HepG2 (cell line): Measurements from ENCODE around the gene GJC2. TPM values are rescaled to one million over a fixed set of nuclear protein-coding genes. Genes with fewer than 3 reads are reported as not detected.

Experiments
- ATAC-seq: fragments of 200-7000 bp; cut with Tn5 transposase; 3 replicates; pipeline ENCODE4 v1.9.1; 2020; ENCODE audit warnings: mild to moderate bottlenecking, moderate library complexity
- BruUV-seq: library from RNA; stranded (reverse); fragments of 400-500 nt; replicated peaks from 2 replicates; lab custom pipeline; 2021; lab: Mats Ljungman, UMichigan
- CTCF ChIA-PET: fragments of 300-600 bp; formaldehyde crosslinking; extraction: SDS; loops from one replicate; lab custom pipeline; 2021; ENCODE audit warnings: low total read pairs, inconsistent platforms, low intra/inter-chr PET ratio; lab: Yijun Ruan, JAX
- POLR2A ChIA-PET: fragments of 350-600 bp; sonication (Branson Sonifier 250); formaldehyde crosslinking; loops from one replicate; lab custom pipeline; 2020; ENCODE audit warnings: antibody characterized with exemption, inconsistent platforms; lab: Yijun Ruan, JAX
- DNase-seq: peaks from one replicate; pipeline ENCODE4 v3.0.0-alpha.2; 2015; ENCODE audit warnings: low spot score
- FAIRE-seq: peaks from 3 replicates; lab custom pipeline; 2011; peaks lifted over from hg19 to GRCh38; lab: Jason Lieb, UNC
- H2AFZ ChIP-seq: one replicate; pipeline ENCODE4 v1.6.1; 2011; ENCODE audit warnings: low read length, inconsistent platforms
- H3K27ac ChIP-seq: fragments of 300-600 bp; 3 replicates; pipeline ENCODE4 v1.8.0; 2011; ENCODE audit warnings: mixed run types, mild to moderate bottlenecking, mixed read lengths, low read length, inconsistent platforms; ENCODE audit not compliant: insufficient read depth; ENCODE audit errors: extremely low read length
- H3K27me3 ChIP-seq, 2 experiments: fragments of 200-600 bp in 1 of 2; 2 replicates in 1 of 2; 3 replicates in 1 of 2; pipeline versions ENCODE4 v1.6.0 to v1.8.0; 2011; ENCODE audit warnings: low read length in 2 of 2, mild to moderate bottlenecking in 2 of 2, moderate library complexity in 2 of 2, inconsistent platforms in 1 of 2; ENCODE audit not compliant: insufficient read depth in 2 of 2, control insufficient read depth in 1 of 2
- H3K36me3 ChIP-seq, 2 experiments: fragments of 200-600 bp in 1 of 2; replicated peaks in 1 of 2; 2 replicates in 1 of 2; 3 replicates in 1 of 2; pipeline versions ENCODE4 v1.5.1 to v1.8.0; 2011; ENCODE audit warnings: low read length in 2 of 2, inconsistent platforms in 1 of 2; ENCODE audit not compliant: insufficient read depth in 2 of 2, control insufficient read depth in 1 of 2
- H3K4me1 ChIP-seq: 2 replicates; pipeline ENCODE4 v1.5.1; 2012; ENCODE audit warnings: low read length, inconsistent platforms; ENCODE audit not compliant: insufficient read depth
- H3K4me2 ChIP-seq: 2 replicates; pipeline ENCODE4 v1.6.0; 2011; ENCODE audit warnings: low read depth, low read length, inconsistent platforms
- H3K4me3 ChIP-seq, 3 experiments: fragments of 200-600 bp in 1 of 3; sonication (generic), shearing (Covaris generic) in 1 of 3; replicated peaks in 1 of 3; 2 replicates each; pipeline ENCODE4 v1.5.1; 2011 to 2016; ENCODE audit warnings: low read length in 3 of 3, inconsistent platforms in 2 of 3, low read depth in 2 of 3, mild to moderate bottlenecking in 2 of 3, control low read depth in 1 of 3, mixed read lengths in 1 of 3; ENCODE audit not compliant: insufficient read depth in 1 of 3
- H3K79me2 ChIP-seq: one replicate; pipeline ENCODE4 v1.6.1; 2011; ENCODE audit warnings: low read length, inconsistent platforms; ENCODE audit not compliant: insufficient read depth
- H3K9ac ChIP-seq: 2 replicates; pipeline ENCODE4 v1.6.0; 2011; ENCODE audit warnings: mild to moderate bottlenecking, low read depth, low read length, inconsistent platforms; ENCODE audit not compliant: insufficient read depth
- H3K9me3 ChIP-seq: 2 replicates; pipeline ENCODE4 v1.5.1; 2012; ENCODE audit warnings: mild to moderate bottlenecking, low read length
- H4K20me1 ChIP-seq: 2 replicates; pipeline ENCODE4 v1.6.0; 2011; ENCODE audit warnings: inconsistent platforms, mild to moderate bottlenecking, low read length, moderate library complexity; ENCODE audit not compliant: insufficient read depth
- ARID3A ChIP-seq: IDR thresholded peaks from 2 replicates; pipeline ENCODE4 v1.6.1; 2012; ENCODE audit warnings: low read depth, low read length, improper control_type of control experiment
- IKZF5 ChIP-seq: IDR thresholded peaks from 2 replicates; pipeline ENCODE4 v1.6.1; 2018; ENCODE audit warnings: missing genetic modification reagents, mild to moderate bottlenecking, missing compliant biosample characterization
- MBNL3 ChIP-seq: fragments of 250-450 bp; sonication (Bioruptor Pico); conservative IDR thresholded peaks from 2 replicates; pipeline ENCODE4 v1.8.0; 2022; ENCODE audit warnings: mild to moderate bottlenecking, inconsistent platforms
- NBN ChIP-seq: fragments of 450-650 bp; conservative IDR thresholded peaks from 2 replicates; pipeline ENCODE4 v1.6.1; 2017
- NFE2 ChIP-seq: sonication (generic); formaldehyde crosslinking; IDR thresholded peaks from 2 replicates; pipeline ENCODE4 v1.4.0; 2020; ENCODE audit warnings: missing genetic modification reagents
- NR2F6 ChIP-seq, 2 experiments: IDR thresholded peaks; 2 replicates each; pipeline ENCODE4 v1.6.1; 2016; ENCODE audit warnings: antibody characterized with exemption in 1 of 2, mild to moderate bottlenecking in 1 of 2
- PBX2 ChIP-seq: IDR thresholded peaks from 2 replicates; pipeline ENCODE4 v1.6.1; 2016; ENCODE audit warnings: control low read depth
- RELA ChIP-seq: sonication (generic); formaldehyde crosslinking; IDR thresholded peaks from 2 replicates; pipeline ENCODE4 v1.4.0; 2020; ENCODE audit warnings: missing genetic modification reagents
- ZBTB34 ChIP-seq: sonication (generic); formaldehyde crosslinking; IDR thresholded peaks from 2 replicates; pipeline ENCODE4 v1.8.0; 2022; ENCODE audit warnings: mild to moderate bottlenecking, missing genetic modification reagents
- ZKSCAN5 ChIP-seq: sonication (generic); formaldehyde crosslinking; IDR thresholded peaks from 2 replicates; pipeline ENCODE4 v1.5.1; 2020; ENCODE audit warnings: mild to moderate bottlenecking, missing genetic modification reagents
- ZNF557 ChIP-seq: sonication (generic); formaldehyde crosslinking; IDR thresholded peaks from 2 replicates; pipeline ENCODE4 v1.4.0; 2020; ENCODE audit warnings: missing genetic modification reagents
- ZNF580 ChIP-seq: IDR thresholded peaks from 2 replicates; pipeline ENCODE4 v1.6.1; 2016; ENCODE audit warnings: low read depth, borderline replicate concordance
- WGBS: methylation state at CpG from one replicate; pipeline ENCODE4 v1.1.6; 2017; ENCODE audit warnings: low lambda C conversion rate; 5-methylcytosine and 5-hydroxymethylcytosine counted together
- in situ Hi-C: cut with HindIII; loops from 2 replicates; pipeline ENCODE4 v1.10.0; 2017; ENCODE audit warnings: low pct_unique_long_range_greater_than_20kb; ENCODE audit not compliant: extremely low pct_ligation_motif_present
- intact Hi-C: fragments of 100-400 bp; cut with micrococcal nuclease; formaldehyde crosslinking; loops from one replicate; pipeline ENCODE4 v1.10.0; 2022; ENCODE audit not compliant: unreplicated experiment
- polyA plus RNA-seq, 8 experiments: library from polyadenylated mRNA; depleted of rRNA in 3 of 8; stranded (reverse) in 7 of 8; unstranded in 1 of 8; fragments of >200 nt; fragmentation: Illumina TruSeq in 4 of 8; extraction: Trizol in 4 of 8; gene quantifications; 2 replicates each; pipeline versions ENCODE4 v1.2.1 to v1.2.3, GENCODE V29; 2011 to 2016; ENCODE audit warnings: low read depth in 4 of 8, missing spikeins in 1 of 8, mixed read lengths in 1 of 8; ENCODE audit not compliant: insufficient read depth in 1 of 8
- total RNA-seq, 5 experiments: library from RNA; depleted of rRNA; stranded (reverse); fragments of >200 nt; fragmentation: Illumina TruSeq; extraction: Trizol; gene quantifications; 2 replicates each; pipeline ENCODE4 v1.2.3, GENCODE V29; 2016; ENCODE audit warnings: low read depth in 1 of 5
- TF ChIP-seq, protein P1 (sequence below): IDR thresholded peaks from 2 replicates; pipeline ENCODE4 v1.6.1; 2016; ENCODE audit warnings: missing genetic modification reagents, missing compliant biosample characterization

The GJC2 gene
- total and polyA plus RNA-seq, 2 of the 13 experiments (the other 11 are each of a cell fraction or from before 2014, with no cell fraction given), result 1.6 to 3.8 TPM

DNA sequence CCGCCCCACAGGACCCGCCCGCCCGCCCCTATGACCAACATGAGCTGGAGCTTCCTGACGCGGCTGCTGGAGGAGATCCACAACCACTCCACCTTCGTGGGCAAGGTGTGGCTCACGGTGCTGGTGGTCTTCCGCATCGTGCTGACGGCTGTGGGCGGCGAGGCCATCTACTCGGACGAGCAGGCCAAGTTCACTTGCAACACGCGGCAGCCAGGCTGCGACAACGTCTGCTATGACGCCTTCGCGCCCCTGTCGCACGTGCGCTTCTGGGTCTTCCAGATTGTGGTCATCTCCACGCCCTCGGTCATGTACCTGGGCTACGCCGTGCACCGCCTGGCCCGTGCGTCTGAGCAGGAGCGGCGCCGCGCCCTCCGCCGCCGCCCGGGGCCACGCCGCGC is 8.0 kb downstream of the GJC2 start:
- no TSS peak for BruUV-seq
- no peak overlapping the region for H3K27ac ChIP-seq
- POLR2A ChIA-PET, result interaction anchor here (1.4 kb wide), 1 partner anchor 8 kb away, joined by 8 read pairs; the partner anchor contains the start of gene IBA57
- no peak for ATAC-seq
- H3K4me3 ChIP-seq, result no peak overlapping the region
- H4K20me1 ChIP-seq, result peaks cover 3% of the 10 kb centered on the region; the same call in 1 of the 2 replicates
- no peaks in the 10 kb centered on the region; a peak in 1 of 5 replicates for H3K27me3 ChIP-seq
- no peak overlapping the region for H3K4me2 ChIP-seq
- 95% methylated on average over 38 of the region's 43 CpGs for WGBS
- H3K36me3 ChIP-seq, result no peaks in the 10 kb centered on the region
- TF ChIP-seq ZNF557 (CRISPR knock-in tag), result no peak
- TF ChIP-seq ZKSCAN5 (CRISPR knock-in tag), result no peak
- TF ChIP-seq NBN, result no peak
- no peak for TF ChIP-seq NFE2 (CRISPR knock-in tag)
- TF ChIP-seq ZBTB34, result no peak
- no peak for TF ChIP-seq IKZF5 (CRISPR knock-in tag)
- no peak for TF ChIP-seq MBNL3 (CRISPR knock-in tag)
- TF ChIP-seq ZNF580 (CRISPR knock-in tag), result no peak
- no peak for TF ChIP-seq NR2F6 (IDR thresholded peaks at IDR 0.05)
- no peak for TF ChIP-seq NR2F6 (CRISPR knock-in tag; IDR thresholded peaks at IDR 0.05)
- TF ChIP-seq ARID3A, result no peak
- TF ChIP-seq, protein P1, sequence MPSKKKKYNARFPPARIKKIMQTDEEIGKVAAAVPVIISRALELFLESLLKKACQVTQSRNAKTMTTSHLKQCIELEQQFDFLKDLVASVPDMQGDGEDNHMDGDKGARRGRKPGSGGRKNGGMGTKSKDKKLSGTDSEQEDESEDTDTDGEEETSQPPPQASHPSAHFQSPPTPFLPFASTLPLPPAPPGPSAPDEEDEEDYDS (CRISPR knock-in tag), result no peak
- TF ChIP-seq RELA (CRISPR knock-in tag), result no peak
- TF ChIP-seq PBX2, result no peak
- TF ChIP-seq, all 625 proteins: peak for 0
- FAIRE-seq (no peak), DNase-seq (no peak)
- Histone ChIP-seq H3K4me1 (peaks cover 34% of the 10 kb centered on the region), H3K9ac (no peak overlapping the region), H2AFZ (no peak overlapping the region), H3K9me3 (no peaks in the 10 kb centered on the region), H3K79me2 (no peaks in the 10 kb centered on the region)
- in situ Hi-C loops, result no loop called here
- intact Hi-C loops, result no loop called here
- CTCF ChIA-PET, result no interaction called here
